ENCODE results near the gene ABCA4.

DNA sequence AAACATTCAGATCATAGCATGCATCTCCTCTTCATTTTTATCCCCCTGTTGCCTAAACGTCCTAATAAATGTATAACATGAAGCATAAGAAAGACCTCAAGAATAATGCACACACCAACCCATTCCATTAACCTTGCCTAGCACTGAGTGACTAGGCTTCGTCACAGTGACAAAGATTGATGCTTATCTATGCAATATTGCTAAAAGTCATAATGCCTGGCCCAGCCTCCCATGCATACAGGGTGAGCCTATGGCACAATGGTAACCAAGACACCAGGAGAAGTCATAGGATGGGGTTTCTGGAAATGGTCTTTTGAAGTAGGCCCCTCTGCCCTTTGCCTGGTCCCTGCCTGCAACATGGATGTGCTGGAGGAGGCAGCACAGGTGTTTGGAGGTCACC lies 33.8 kb downstream of the ABCA4 start:
- TF ChIP-seq, protein P1, sequence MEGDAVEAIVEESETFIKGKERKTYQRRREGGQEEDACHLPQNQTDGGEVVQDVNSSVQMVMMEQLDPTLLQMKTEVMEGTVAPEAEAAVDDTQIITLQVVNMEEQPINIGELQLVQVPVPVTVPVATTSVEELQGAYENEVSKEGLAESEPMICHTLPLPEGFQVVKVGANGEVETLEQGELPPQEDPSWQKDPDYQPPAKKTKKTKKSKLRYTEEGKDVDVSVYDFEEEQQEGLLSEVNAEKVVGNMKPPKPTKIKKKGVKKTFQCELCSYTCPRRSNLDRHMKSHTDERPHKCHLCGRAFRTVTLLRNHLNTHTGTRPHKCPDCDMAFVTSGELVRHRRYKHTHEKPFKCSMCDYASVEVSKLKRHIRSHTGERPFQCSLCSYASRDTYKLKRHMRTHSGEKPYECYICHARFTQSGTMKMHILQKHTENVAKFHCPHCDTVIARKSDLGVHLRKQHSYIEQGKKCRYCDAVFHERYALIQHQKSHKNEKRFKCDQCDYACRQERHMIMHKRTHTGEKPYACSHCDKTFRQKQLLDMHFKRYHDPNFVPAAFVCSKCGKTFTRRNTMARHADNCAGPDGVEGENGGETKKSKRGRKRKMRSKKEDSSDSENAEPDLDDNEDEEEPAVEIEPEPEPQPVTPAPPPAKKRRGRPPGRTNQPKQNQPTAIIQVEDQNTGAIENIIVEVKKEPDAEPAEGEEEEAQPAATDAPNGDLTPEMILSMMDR (IDR thresholded peaks at IDR 0.05) = no peak
- no peak for TF ChIP-seq POLR2A (IDR thresholded peaks at IDR 0.05)

All from stomach (tissue), 4 donors.